ENCODE measurements around the gene CCL23.

CCL23 gene

DNA sequence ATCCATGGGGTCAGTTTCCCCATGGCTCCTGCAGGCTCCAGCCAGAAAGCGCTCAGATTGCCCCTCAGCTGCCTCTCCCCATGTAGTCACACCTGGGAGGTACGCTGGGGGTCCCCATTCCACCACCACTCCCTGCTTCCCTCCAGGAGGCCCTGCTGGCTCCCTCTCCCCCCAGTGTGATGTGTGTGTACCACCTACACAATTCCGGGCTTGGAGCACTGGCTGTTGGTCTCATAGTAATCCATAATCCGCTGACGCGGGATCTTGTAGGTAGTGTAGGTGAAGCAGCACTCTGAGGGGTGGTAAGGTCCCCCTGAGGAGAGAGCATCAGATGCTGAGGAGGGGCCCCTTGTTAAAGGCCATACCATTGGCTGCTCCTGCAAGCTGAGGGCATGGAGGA, 33.6 kb downstream of the CCL23 start:
- Histone ChIP-seq H3K4me1 (ENCODE audit: control insufficient read depth, insufficient read depth, low read length, poor library complexity, severe bottlenecking) (no peaks in the 10 kb centered on the region), H3K9me3 (ENCODE audit: control insufficient read depth, low read length) (no peaks in the 10 kb centered on the region), H3K36me3 (ENCODE audit: control insufficient read depth, insufficient read depth, low read length) (no peaks in the 10 kb centered on the region), H3K27ac (ENCODE audit: low read depth, low read length, severe bottlenecking) (no peak overlapping the region), H3K4me3 (ENCODE audit: extremely low read depth, insufficient read depth, low read length, poor library complexity, severe bottlenecking) (no peak overlapping the region)
- WGBS, 2 experiments (ENCODE audit: insufficient coverage in 2 of 2) = 96% methylated on average over 5 of the region's 6 CpGs; no CpG with 5 or more reads in 1 of the 2 experiments

DNA sequence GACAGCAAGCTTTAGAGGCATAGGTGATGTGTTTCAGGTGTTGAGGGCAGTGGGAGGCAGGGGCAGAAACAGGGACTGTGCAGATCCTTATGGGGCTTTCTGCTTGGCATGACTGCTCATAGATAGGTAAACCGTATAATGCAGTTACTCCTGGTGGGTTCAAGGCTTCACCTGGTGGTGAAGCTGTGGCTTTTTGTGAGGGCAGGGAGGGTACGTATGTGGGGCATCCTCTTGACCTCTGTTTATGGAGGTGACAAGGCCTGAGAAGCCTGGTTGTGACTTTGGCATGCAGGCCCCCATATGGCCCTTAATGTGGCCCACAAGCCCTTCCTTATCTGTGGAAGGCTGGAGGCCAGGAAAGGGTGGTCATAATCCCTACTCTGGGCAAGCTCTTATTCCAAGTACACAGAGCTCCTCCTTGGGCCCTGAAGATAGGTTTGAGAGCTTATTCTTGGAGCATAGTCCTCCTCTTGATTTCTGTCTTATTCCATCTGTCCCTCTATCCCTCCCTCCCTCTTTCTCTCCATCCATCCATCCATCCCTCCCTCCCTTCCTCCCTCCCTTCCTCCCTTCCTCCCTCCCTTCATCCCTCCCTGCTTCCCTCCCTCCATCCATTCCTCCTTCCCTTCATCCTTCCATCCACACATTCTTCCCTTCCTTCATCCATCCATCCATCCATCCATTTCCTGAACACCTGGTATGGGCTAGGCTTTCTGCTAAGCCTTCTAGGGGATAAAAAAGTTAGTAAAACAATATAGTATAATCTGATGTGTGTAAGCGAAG, 35.2 kb downstream of the CCL23 start:
- WGBS, 2 experiments (ENCODE audit: insufficient coverage in 2 of 2) = 83 to 91% methylated on average over 2 of the region's 3 CpGs
- no peaks in the 10 kb centered on the region for H3K9me3 ChIP-seq (ENCODE audit: control insufficient read depth, low read length)
- no peak overlapping the region for H3K27ac ChIP-seq (ENCODE audit: low read depth, low read length, severe bottlenecking)
- no peak overlapping the region for H3K4me3 ChIP-seq (ENCODE audit: extremely low read depth, insufficient read depth, low read length, poor library complexity, severe bottlenecking)
- H3K36me3 ChIP-seq (ENCODE audit: control insufficient read depth, insufficient read depth, low read length) = no peaks in the 10 kb centered on the region
- H3K4me1 ChIP-seq (ENCODE audit: control insufficient read depth, insufficient read depth, low read length, poor library complexity, severe bottlenecking) = no peaks in the 10 kb centered on the region

DNA sequence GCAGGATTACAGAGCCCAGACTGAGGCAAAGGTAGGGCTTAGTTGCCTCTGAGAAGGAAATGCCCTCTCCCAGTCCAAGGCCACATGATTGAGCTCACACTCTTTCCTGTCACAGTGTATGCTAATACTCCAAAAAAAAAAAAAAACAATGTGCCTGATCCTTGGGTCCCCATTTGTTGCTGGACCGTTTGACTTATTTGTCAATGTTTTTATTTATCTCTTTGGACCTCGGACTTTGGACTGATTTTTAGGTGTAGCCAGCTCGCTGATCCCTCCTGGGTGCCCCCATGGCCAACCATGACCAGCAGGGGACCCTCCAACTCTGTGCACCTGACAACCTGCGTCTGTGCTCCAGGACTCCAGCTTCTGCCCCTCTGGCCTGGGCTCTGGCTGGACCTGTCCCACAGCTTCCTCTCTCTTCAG, 35.9 kb downstream of the CCL23 start:
- 72 to 87% methylated on average over 4 of the region's 4 CpGs for WGBS, 2 experiments (ENCODE audit: insufficient coverage in 2 of 2)
- Histone ChIP-seq H3K4me3 (ENCODE audit: extremely low read depth, insufficient read depth, low read length, poor library complexity, severe bottlenecking) (no peak overlapping the region), H3K36me3 (ENCODE audit: control insufficient read depth, insufficient read depth, low read length) (no peaks in the 10 kb centered on the region), H3K9me3 (ENCODE audit: control insufficient read depth, low read length) (no peaks in the 10 kb centered on the region), H3K4me1 (ENCODE audit: control insufficient read depth, insufficient read depth, low read length, poor library complexity, severe bottlenecking) (no peaks in the 10 kb centered on the region), H3K27ac (ENCODE audit: low read depth, low read length, severe bottlenecking) (no peak overlapping the region)

DNA sequence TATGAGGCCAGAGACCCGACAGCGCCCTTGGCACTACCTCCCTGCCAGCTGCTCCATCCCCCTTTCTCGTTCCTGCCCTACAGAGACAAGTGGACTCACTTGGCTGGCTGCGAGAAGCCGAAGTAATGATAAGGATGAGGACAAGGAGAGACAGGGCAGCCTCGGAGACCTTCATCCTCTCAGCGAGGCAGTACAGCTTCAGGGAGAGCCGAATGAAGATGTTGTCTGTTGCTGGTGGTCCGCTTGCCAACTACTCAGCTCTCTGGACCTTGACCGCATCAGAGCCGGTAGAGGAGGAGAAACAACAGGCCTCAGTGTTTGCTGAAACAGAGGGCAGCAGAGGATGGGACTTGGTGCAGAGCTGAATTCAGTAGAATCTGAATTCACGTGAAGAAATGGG, 36.5 kb downstream of the CCL23 start, which contains the start of gene CCL16:
Gene CCL16 (minus strand): TSS at position 252 of the 400 bp plus-strand sequence. CDS start 77 bp downstream, at position 175.
- H3K27ac ChIP-seq (ENCODE audit: low read depth, low read length, severe bottlenecking) = no peak within 1 kb of the TSS
- H3K4me1 ChIP-seq (ENCODE audit: control insufficient read depth, insufficient read depth, low read length, poor library complexity, severe bottlenecking) = no peaks in the 10 kb centered on the region
- H3K9me3 ChIP-seq (ENCODE audit: control insufficient read depth, low read length) = no peaks in the 10 kb centered on the region
- H3K4me3 ChIP-seq (ENCODE audit: extremely low read depth, insufficient read depth, low read length, poor library complexity, severe bottlenecking) = no peak within 1 kb of the TSS
- H3K36me3 ChIP-seq (ENCODE audit: control insufficient read depth, insufficient read depth, low read length) = no peaks in the 10 kb centered on the region
- WGBS, 2 experiments (ENCODE audit: insufficient coverage in 2 of 2) = 92 to 95% methylated on average over 8 to 10 of the region's 12 CpGs

DNA sequence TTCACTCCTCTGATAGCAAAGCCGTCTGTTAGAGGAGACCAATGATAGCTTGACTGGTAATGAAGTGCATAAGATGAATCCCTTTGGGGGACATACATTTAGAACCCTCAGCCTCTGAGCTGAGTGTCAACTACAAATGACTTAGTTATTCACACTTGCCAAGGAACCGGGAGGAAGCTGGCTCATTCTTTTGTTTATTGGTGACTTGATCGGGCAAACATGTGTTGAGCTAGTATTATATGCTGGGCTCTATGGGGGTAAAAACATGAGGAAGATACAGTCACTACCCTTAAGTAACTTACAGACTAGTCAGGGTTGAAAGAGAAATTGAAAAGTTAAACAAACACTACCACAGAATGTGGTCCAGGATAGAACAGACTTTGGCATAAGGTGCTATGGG, 39.4 kb downstream of the CCL23 start:
- no peak overlapping the region for H3K27ac ChIP-seq (ENCODE audit: low read depth, low read length, severe bottlenecking)
- H3K36me3 ChIP-seq (ENCODE audit: control insufficient read depth, insufficient read depth, low read length) = no peaks in the 10 kb centered on the region
- no CpG with 5 or more reads among the region's 3 CpGs for WGBS, 2 experiments (ENCODE audit: insufficient coverage in 2 of 2)
- H3K4me3 ChIP-seq (ENCODE audit: extremely low read depth, insufficient read depth, low read length, poor library complexity, severe bottlenecking) = no peak overlapping the region
- H3K9me3 ChIP-seq (ENCODE audit: control insufficient read depth, low read length) = no peaks in the 10 kb centered on the region
- peaks cover 7% of the 10 kb centered on the region for H3K4me1 ChIP-seq (ENCODE audit: control insufficient read depth, insufficient read depth, low read length, poor library complexity, severe bottlenecking)

DNA sequence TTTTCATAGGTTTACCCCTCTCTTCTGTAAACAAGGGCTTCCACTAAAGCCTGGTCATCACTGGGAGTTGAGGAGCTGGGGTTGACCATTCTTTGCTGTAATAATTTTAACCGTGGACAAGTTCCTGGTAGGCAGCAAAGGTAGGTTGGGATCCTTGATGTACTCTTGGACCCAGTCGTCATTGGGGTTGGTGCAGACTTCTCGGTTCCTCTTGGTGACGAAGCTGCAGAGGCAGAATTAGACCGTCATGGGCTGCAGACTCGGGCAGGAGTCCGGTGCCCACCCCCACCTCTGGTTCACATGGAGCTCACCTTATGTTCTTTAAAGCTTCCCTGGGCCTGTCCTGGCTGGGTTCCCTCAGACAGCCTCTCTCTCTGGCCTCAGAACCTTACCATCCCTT, 40.3 kb downstream of the CCL23 start:
- H3K4me1 ChIP-seq (ENCODE audit: control insufficient read depth, insufficient read depth, low read length, poor library complexity, severe bottlenecking) = peaks cover 13% of the 10 kb centered on the region
- H3K9me3 ChIP-seq (ENCODE audit: control insufficient read depth, low read length) = no peaks in the 10 kb centered on the region

DNA sequence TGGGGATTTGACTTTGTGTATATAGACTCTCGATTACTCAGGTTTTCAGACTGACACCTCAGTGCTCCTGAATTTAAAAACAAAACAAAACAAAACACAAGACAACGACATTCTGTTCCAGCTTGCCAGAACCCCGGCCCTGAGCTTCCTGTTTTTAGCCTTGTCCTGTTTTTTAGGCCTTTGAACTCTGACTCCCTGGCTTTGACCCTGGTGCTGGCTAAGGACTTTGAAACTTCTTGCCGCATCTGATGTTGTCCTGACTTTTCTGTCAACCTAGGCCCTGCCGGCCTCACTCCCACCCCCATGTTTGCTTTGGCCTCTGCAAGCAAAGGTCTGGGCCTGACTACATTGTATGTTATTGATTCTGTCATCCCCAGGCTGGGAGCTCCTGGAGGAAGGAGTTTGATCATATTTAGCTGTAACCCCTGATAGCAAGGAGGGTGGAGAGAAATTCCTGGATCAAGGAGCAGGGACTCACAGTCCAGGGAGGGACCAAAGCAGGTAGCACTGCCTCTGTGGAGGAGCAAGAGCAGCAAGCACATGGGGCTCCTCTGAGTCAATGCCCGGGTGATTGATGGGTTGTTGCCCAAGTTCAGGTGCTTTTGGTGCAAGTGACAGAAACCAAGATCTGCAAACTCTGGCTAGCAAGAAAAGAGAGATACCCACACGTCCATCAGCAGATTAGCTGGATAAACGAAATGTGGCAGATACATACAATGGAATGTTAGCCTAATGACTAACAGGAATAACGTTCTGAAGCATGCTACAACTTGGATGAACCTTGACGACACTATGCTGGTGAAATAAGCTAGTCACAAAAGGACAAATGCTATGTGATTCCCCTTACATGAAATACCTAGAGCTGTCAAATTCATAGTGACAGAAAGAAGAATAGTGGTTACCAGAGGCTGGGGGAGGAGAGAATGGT, 44.2 kb downstream of the CCL23 start:
- Histone ChIP-seq H3K27ac (ENCODE audit: low read depth, low read length, severe bottlenecking) (no peak overlapping the region), H3K4me3 (ENCODE audit: extremely low read depth, insufficient read depth, low read length, poor library complexity, severe bottlenecking) (no peak overlapping the region), H3K36me3 (ENCODE audit: control insufficient read depth, insufficient read depth, low read length) (no peaks in the 10 kb centered on the region), H3K4me1 (ENCODE audit: control insufficient read depth, insufficient read depth, low read length, poor library complexity, severe bottlenecking) (peaks cover 13% of the 10 kb centered on the region), H3K9me3 (ENCODE audit: control insufficient read depth, low read length) (no peaks in the 10 kb centered on the region)
- 77 to 90% methylated on average over 6 to 9 of the region's 10 CpGs for WGBS, 2 experiments (ENCODE audit: insufficient coverage in 2 of 2)

More for the DNA sequence above, 40.3 kb downstream of the CCL23 start:
- Histone ChIP-seq H3K27ac (ENCODE audit: low read depth, low read length, severe bottlenecking) (no peak overlapping the region), H3K36me3 (ENCODE audit: control insufficient read depth, insufficient read depth, low read length) (no peaks in the 10 kb centered on the region), H3K4me3 (ENCODE audit: extremely low read depth, insufficient read depth, low read length, poor library complexity, severe bottlenecking) (no peak overlapping the region)
- WGBS, 2 experiments (ENCODE audit: insufficient coverage in 2 of 2) = 91 to 98% methylated on average over 6 to 7 of the region's 7 CpGs

DNA sequence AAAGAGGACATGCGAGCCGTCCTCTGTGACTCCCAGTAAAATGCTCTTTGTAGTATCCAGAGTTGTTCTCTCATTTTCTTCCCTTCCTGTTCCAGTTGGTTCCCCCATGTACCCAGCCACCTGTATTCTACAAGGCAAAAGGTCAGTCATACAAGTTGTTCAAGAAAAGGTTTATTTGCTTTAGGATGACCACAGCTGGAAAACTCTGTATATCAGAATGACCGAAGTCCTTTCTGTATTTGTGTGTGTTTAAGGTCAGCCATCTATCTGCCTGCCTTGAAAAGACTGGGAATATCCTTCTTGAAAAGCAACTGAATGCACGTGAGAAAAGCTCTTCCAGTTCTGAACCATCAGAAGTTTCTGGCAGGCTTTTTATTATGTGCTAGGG, 44.8 kb downstream of the CCL23 start:
- Histone ChIP-seq H3K4me3 (ENCODE audit: extremely low read depth, insufficient read depth, low read length, poor library complexity, severe bottlenecking) (no peak overlapping the region), H3K27ac (ENCODE audit: low read depth, low read length, severe bottlenecking) (no peak overlapping the region), H3K36me3 (ENCODE audit: control insufficient read depth, insufficient read depth, low read length) (no peaks in the 10 kb centered on the region), H3K4me1 (ENCODE audit: control insufficient read depth, insufficient read depth, low read length, poor library complexity, severe bottlenecking) (peaks cover 13% of the 10 kb centered on the region), H3K9me3 (ENCODE audit: control insufficient read depth, low read length) (no peaks in the 10 kb centered on the region)
- WGBS, 2 experiments (ENCODE audit: insufficient coverage in 2 of 2) = 98 to 100% methylated on average over 3 to 4 of the region's 4 CpGs

DNA sequence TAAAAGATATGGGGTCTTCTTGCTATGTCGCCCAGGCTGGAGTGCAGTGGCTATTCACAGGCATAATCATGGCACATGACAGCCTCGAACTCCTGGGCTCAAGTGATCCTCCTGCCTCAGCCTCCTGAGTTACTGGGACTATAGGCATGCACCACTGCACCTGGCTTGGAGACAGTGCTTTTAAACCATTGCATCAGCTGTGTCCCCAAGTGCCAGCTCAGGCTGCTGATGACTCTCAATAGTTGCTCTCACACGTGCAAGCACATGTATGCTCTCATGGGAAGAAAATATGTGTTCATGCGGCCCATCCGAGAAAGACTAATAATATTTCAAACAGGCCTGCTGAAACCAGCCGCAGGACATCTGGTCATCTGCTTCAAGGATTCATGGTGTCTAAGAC, 45.2 kb downstream of the CCL23 start:
- WGBS, 2 experiments (ENCODE audit: insufficient coverage in 2 of 2) = 92 to 97% methylated on average over 6 of the region's 6 CpGs
- no peak overlapping the region for H3K4me3 ChIP-seq (ENCODE audit: extremely low read depth, insufficient read depth, low read length, poor library complexity, severe bottlenecking)
- H3K9me3 ChIP-seq (ENCODE audit: control insufficient read depth, low read length) = no peaks in the 10 kb centered on the region
- no peaks in the 10 kb centered on the region for H3K36me3 ChIP-seq (ENCODE audit: control insufficient read depth, insufficient read depth, low read length)
- no peak overlapping the region for H3K27ac ChIP-seq (ENCODE audit: low read depth, low read length, severe bottlenecking)
- peaks cover 13% of the 10 kb centered on the region for H3K4me1 ChIP-seq (ENCODE audit: control insufficient read depth, insufficient read depth, low read length, poor library complexity, severe bottlenecking)

DNA sequence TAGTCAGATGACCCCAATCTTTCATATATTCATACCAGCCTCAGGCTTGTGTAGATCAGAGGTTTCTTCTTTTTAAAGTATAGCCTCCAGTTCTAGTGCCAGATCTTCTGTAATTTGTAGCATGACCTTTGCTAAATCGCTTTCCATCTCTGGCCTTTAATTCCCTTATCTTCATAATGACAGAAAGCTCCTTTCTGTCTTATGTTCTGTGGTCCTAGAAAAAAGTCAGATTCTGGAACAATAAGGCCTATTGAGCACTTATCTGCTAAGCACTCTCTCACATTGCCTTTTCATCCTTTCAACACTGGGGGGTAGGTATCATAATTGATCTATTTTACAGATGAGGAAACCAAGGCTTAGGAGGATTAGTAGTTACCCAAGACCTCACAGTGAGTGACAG, 45.7 kb downstream of the CCL23 start:
- no peak overlapping the region for H3K4me3 ChIP-seq (ENCODE audit: extremely low read depth, insufficient read depth, low read length, poor library complexity, severe bottlenecking)
- H3K9me3 ChIP-seq (ENCODE audit: control insufficient read depth, low read length) = no peaks in the 10 kb centered on the region
- 80% methylated on average over 1 of the region's 1 CpG; no CpG with 5 or more reads in 1 of the 2 experiments for WGBS, 2 experiments (ENCODE audit: insufficient coverage in 2 of 2)
- H3K36me3 ChIP-seq (ENCODE audit: control insufficient read depth, insufficient read depth, low read length) = no peaks in the 10 kb centered on the region
- H3K4me1 ChIP-seq (ENCODE audit: control insufficient read depth, insufficient read depth, low read length, poor library complexity, severe bottlenecking) = peaks cover 13% of the 10 kb centered on the region
- no peak overlapping the region for H3K27ac ChIP-seq (ENCODE audit: low read depth, low read length, severe bottlenecking)
